ENCODE results near the gene NOL9.

The NOL9 gene

DNA sequence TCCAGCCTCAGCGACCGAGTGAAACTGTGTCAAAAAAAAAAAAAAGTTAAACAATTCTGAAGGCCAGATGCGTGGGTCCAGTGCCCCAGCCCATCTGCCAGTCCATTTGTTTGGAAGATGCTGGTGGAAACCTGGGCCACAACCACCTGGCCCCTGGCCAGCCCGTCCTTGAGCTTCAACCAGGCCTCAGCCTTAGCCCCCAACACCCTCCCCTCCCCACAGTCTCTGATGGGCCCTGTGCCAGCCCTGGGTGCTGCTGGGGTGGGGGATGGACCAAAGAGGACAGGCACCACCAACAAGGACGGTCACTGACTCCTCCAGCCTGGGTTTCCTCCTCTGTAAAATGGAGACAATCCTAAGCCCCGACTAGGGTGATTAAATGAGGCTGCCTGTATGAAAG is 43.3 kb downstream of the NOL9 start:
- no peak overlapping the region for H2AFZ ChIP-seq (ENCODE audit: low read length)
- H3K27ac ChIP-seq (ENCODE audit: low read depth, low read length, poor library complexity, severe bottlenecking) = no peak overlapping the region
- no peaks in the 10 kb centered on the region for H3K9me3 ChIP-seq (ENCODE audit: low read length)
- no peak overlapping the region for H3K4me3 ChIP-seq (ENCODE audit: low read depth, low read length, poor library complexity, severe bottlenecking)
- no peaks in the 10 kb centered on the region for H3K79me2 ChIP-seq (ENCODE audit: insufficient read depth, low read length)
- no peaks in the 10 kb centered on the region for H3K36me3 ChIP-seq (ENCODE audit: insufficient read depth, low read length)
- no peaks in the 10 kb centered on the region; the same call in 1 of the 2 replicates for H3K27me3 ChIP-seq (ENCODE audit: insufficient read depth, low read length)
- no peak overlapping the region for H3K4me2 ChIP-seq (ENCODE audit: low read length)
- H3K4me1 ChIP-seq (ENCODE audit: insufficient read depth, low read length, severe bottlenecking) = no peaks in the 10 kb centered on the region
- no peaks in the 10 kb centered on the region for H3K9me2 ChIP-seq (ENCODE audit: low read depth, low read length)
- TF ChIP-seq, protein P1, sequence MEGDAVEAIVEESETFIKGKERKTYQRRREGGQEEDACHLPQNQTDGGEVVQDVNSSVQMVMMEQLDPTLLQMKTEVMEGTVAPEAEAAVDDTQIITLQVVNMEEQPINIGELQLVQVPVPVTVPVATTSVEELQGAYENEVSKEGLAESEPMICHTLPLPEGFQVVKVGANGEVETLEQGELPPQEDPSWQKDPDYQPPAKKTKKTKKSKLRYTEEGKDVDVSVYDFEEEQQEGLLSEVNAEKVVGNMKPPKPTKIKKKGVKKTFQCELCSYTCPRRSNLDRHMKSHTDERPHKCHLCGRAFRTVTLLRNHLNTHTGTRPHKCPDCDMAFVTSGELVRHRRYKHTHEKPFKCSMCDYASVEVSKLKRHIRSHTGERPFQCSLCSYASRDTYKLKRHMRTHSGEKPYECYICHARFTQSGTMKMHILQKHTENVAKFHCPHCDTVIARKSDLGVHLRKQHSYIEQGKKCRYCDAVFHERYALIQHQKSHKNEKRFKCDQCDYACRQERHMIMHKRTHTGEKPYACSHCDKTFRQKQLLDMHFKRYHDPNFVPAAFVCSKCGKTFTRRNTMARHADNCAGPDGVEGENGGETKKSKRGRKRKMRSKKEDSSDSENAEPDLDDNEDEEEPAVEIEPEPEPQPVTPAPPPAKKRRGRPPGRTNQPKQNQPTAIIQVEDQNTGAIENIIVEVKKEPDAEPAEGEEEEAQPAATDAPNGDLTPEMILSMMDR (IDR thresholded peaks at IDR 0.05; ENCODE audit: low read length) = no peak
- no peak for TF ChIP-seq EZH2 (IDR thresholded peaks at IDR 0.05; ENCODE audit: borderline replicate concordance, low read length)
- H3F3A ChIP-seq (ENCODE audit: insufficient read depth, low read length) = no peaks in the 10 kb centered on the region
- H3K9ac ChIP-seq (ENCODE audit: low read length) = no peak overlapping the region
- H4K20me1 ChIP-seq (ENCODE audit: insufficient read depth, low read length) = no peaks in the 10 kb centered on the region

DNA sequence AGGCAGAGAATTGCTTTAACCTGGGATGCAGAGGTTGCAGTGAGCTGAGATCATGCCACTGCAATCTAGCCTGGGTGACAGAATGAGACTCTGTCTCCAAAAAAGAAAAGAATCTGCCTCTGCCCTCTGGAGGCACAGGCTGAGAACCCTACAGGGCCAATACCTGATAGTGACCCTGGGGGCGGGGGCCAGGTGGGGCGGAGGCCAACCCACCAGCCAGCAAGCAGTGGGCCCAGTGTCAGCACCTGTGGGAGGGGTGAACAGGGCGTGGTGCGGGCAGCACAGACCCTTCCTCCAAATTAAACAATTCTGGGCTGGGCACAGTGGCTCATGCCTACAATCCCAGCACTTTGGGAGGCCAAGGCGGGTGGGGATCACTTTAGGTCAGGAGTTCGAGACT is 43.8 kb downstream of the NOL9 start:
- Histone ChIP-seq H3K9ac (ENCODE audit: low read length) (no peak overlapping the region), H3F3A (ENCODE audit: insufficient read depth, low read length) (no peaks in the 10 kb centered on the region), H3K27ac (ENCODE audit: low read depth, low read length, poor library complexity, severe bottlenecking) (no peak overlapping the region), H3K9me2 (ENCODE audit: low read depth, low read length) (no peaks in the 10 kb centered on the region), H4K20me1 (ENCODE audit: insufficient read depth, low read length) (no peaks in the 10 kb centered on the region), H3K27me3 (ENCODE audit: insufficient read depth, low read length) (no peaks in the 10 kb centered on the region; the same call in 1 of the 2 replicates), H3K79me2 (ENCODE audit: insufficient read depth, low read length) (no peaks in the 10 kb centered on the region), H3K4me1 (ENCODE audit: insufficient read depth, low read length, severe bottlenecking) (no peaks in the 10 kb centered on the region), H3K36me3 (ENCODE audit: insufficient read depth, low read length) (no peaks in the 10 kb centered on the region), H2AFZ (ENCODE audit: low read length) (no peak overlapping the region), H3K4me3 (ENCODE audit: low read depth, low read length, poor library complexity, severe bottlenecking) (no peak overlapping the region), H3K9me3 (ENCODE audit: low read length) (no peaks in the 10 kb centered on the region), H3K4me2 (ENCODE audit: low read length) (no peak overlapping the region)
- TF ChIP-seq, protein P1 (IDR thresholded peaks at IDR 0.05; ENCODE audit: low read length) = no peak
- no peak for TF ChIP-seq EZH2 (IDR thresholded peaks at IDR 0.05; ENCODE audit: borderline replicate concordance, low read length)

DNA sequence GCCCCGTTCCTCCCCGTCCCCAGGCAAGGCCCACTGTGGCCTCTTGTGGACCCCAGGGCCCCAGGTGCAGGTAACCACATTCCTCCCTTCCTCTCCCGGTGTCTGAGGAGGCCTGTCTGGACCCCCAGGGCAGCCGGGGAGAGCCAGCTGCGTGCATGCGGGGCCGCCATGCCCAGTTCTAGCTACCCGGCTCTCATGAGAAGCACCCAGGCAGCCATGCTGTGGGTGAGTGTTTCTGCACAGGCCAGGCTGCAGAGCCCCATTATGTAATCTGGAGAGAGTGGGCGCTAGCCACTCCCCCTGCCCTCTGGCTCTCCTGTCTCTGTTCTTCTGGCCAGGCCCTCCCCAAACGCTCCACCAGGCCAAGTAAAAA is 44.4 kb downstream of the NOL9 start:
- Histone ChIP-seq H3K27ac (ENCODE audit: low read depth, low read length, poor library complexity, severe bottlenecking) (no peak overlapping the region), H3K9ac (ENCODE audit: low read length) (no peak overlapping the region), H4K20me1 (ENCODE audit: insufficient read depth, low read length) (no peaks in the 10 kb centered on the region), H3K4me3 (ENCODE audit: low read depth, low read length, poor library complexity, severe bottlenecking) (no peak overlapping the region), H3F3A (ENCODE audit: insufficient read depth, low read length) (no peaks in the 10 kb centered on the region), H2AFZ (ENCODE audit: low read length) (no peak overlapping the region), H3K9me2 (ENCODE audit: low read depth, low read length) (no peaks in the 10 kb centered on the region), H3K4me1 (ENCODE audit: insufficient read depth, low read length, severe bottlenecking) (no peaks in the 10 kb centered on the region), H3K36me3 (ENCODE audit: insufficient read depth, low read length) (no peaks in the 10 kb centered on the region), H3K79me2 (ENCODE audit: insufficient read depth, low read length) (no peaks in the 10 kb centered on the region), H3K27me3 (ENCODE audit: insufficient read depth, low read length) (no peaks in the 10 kb centered on the region; the same call in 1 of the 2 replicates), H3K9me3 (ENCODE audit: low read length) (no peaks in the 10 kb centered on the region), H3K4me2 (ENCODE audit: low read length) (no peak overlapping the region)
- TF ChIP-seq EZH2 (IDR thresholded peaks at IDR 0.05; ENCODE audit: borderline replicate concordance, low read length) = no peak
- TF ChIP-seq, protein P1 (IDR thresholded peaks at IDR 0.05; ENCODE audit: low read length) = no peak

Measured in OCI-LY1 (cell line).